HFF-Myc (cell line): ENCODE data around the gene UFD1.

Source experiments
- DNase-seq: peaks from one replicate; pipeline ENCODE4 v3.0.0-alpha.2; 2011; ENCODE audit warnings: low read depth; ENCODE audit errors: extremely low read depth
- H3K4me3 ChIP-seq: replicated peaks from 2 replicates; pipeline ENCODE4 v1.5.1; 2011; ENCODE audit warnings: low read depth, mild to moderate bottlenecking, control low read depth, low read length
- TF ChIP-seq, protein P1 (sequence below): IDR thresholded peaks from 2 replicates; pipeline ENCODE4 v1.5.1; 2012; ENCODE audit warnings: mild to moderate bottlenecking, low read depth, low read length, control low read depth; ENCODE audit errors: missing control alignments

UFD1 gene

DNA sequence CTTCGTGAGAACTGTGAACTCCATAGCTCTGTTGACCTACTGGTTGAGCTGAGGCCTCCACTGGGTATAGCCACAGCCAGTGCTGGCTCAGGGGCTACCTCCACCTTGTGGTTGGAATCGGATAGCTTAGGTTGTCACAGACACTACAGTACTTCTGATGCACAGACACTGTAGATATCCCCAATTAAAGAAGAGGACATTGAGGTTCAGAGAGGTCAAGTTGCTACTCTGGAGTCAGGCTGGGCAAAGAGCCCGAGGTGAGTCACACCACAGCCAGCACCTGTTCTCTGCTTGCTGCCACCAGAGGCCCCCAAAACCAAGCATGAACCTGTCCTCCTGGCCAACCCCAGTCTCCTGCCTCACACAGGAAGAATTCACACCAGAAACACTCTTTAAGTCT lies 5.4 kb downstream of the UFD1 start:
- TF ChIP-seq, protein P1, sequence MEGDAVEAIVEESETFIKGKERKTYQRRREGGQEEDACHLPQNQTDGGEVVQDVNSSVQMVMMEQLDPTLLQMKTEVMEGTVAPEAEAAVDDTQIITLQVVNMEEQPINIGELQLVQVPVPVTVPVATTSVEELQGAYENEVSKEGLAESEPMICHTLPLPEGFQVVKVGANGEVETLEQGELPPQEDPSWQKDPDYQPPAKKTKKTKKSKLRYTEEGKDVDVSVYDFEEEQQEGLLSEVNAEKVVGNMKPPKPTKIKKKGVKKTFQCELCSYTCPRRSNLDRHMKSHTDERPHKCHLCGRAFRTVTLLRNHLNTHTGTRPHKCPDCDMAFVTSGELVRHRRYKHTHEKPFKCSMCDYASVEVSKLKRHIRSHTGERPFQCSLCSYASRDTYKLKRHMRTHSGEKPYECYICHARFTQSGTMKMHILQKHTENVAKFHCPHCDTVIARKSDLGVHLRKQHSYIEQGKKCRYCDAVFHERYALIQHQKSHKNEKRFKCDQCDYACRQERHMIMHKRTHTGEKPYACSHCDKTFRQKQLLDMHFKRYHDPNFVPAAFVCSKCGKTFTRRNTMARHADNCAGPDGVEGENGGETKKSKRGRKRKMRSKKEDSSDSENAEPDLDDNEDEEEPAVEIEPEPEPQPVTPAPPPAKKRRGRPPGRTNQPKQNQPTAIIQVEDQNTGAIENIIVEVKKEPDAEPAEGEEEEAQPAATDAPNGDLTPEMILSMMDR = no peak
- H3K4me3 ChIP-seq = no peak overlapping the region
- DNase-seq = no peak

GRCh38 chr22:19472233-19472632 lies 6.8 kb downstream of the UFD1 start:
- TF ChIP-seq, protein P1 = no peak
- no peak for DNase-seq

GRCh38 chr22:19471572-19471971 lies 7.4 kb downstream of the UFD1 start:
- no peak for DNase-seq
- TF ChIP-seq, protein P1 = no peak
- H3K4me3 ChIP-seq = no peak overlapping the region

More at GRCh38 chr22:19472233-19472632, 6.8 kb downstream of the UFD1 start:
- H3K4me3 ChIP-seq = no peak overlapping the region

DNA sequence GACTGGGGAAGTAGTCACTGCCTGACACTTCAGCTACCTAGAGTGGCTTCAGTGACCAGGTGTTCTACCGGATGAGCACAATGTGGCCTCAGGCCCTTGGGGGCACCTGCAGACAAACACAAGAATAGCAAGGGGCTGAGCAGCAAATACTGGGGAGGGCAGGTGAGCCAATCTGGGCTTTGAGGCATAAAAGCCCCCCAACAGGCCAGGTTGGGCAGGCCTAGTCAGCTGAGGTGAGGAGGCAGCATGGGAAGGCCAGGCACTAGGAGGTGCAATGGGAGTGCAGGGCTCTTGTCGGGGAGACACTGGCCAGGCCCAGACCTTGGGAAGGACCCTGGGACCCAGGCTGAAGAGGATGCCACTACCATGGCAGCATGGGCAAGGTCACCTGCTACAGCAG lies 9.0 kb downstream of the UFD1 start:
- DNase-seq = no peak
- no peak overlapping the region for H3K4me3 ChIP-seq
- TF ChIP-seq, protein P1 = no peak

DNA sequence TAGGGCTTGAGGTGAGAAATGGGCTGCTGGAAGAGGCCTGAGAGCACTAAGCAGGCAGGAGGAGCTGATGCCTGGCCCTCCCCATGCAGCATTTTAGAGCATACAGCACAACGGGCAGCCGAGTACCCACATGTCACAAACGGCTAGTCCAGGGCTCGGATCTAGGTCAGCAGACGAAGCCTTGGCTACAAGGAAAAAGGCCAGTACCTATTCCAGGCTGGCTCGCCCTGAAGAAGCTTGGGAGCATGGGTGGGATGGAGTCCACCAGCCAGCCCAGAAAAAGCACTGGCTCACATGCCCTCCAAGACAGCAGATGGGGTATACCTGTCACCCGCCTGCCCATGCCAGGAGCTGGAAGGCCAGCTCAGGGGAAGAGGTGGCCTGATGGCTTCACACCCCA lies 9.6 kb downstream of the UFD1 start:
- TF ChIP-seq, protein P1 = no peak
- no peak for DNase-seq
- no peak overlapping the region for H3K4me3 ChIP-seq

GRCh38 chr22:19467912-19468311 lies 11.1 kb downstream of the UFD1 start:
- no peak for DNase-seq
- TF ChIP-seq, protein P1 = no peak
- H3K4me3 ChIP-seq = no peak overlapping the region
